GM21825 (cell line): ENCODE data around the gene GNG5.
A peak's percentile ranks its signal among the peaks of the same experiment; 100 is the strongest.
"Not testable (repeated sequence)": the region's sequence is repeated elsewhere in the genome, so short reads cannot be mapped to it uniquely, and the experiment has no call there.

Experiments
- ATAC-seq: cut with Tn5 transposase; IDR thresholded peaks from one replicate; pipeline ENCODE4 v1.9.1; 2021; ENCODE audit warnings: mild to moderate bottlenecking, moderate library complexity; ENCODE audit not compliant: unreplicated experiment

GNG5 gene

GRCh38 chr1:84506002-84506728, at the start of gene GNG5, which contains the start of gene SPATA1:
Gene GNG5 (minus strand): TSS chr1:84506581. CDS start chr1:84506091, 490 bp downstream.
Gene SPATA1 (plus strand): TSS chr1:84506386. CDS start chr1:84516360, 9,974 bp downstream.
- ATAC-seq: peak; percentile 80

DNA sequence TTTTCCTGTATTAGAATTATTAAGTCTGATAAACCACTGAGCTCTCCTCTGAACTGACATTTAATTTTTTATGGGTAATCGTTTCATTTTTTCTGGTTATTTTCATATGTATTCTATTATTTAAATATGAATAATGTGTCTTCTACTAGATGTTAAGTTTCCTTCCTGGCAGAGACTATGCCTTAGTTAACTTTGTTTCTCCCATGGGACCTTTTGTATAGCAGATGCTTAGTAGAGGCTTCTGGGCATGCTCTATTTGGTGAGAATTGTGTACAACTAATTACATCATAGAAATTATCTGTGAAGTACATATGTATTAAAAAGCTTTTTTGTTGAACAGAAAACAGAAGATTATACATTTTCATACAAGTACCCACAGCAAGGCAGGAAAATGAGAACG, 44.4 kb upstream of the GNG5 start:
- ATAC-seq: no peak

DNA sequence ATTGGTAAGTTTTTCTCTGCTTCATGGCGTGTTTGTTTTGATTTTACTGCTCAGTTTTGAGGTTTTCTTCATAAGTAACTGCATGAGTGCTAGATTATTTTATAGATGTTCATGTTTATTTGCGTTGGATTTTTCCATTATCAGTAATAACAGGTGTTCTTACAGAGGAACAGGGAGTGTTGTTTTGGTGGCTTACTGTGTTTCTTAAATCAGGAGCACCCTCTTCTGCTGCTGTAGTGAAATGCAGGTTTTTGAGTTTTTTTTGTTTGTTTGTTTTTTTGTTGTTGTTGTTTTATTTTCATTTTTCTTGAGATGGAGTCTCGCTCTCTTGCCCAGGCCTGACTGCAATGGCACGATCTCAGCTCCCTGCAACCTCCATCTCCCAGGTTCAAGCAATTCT, 35.3 kb upstream of the GNG5 start:
- ATAC-seq: no peak

DNA sequence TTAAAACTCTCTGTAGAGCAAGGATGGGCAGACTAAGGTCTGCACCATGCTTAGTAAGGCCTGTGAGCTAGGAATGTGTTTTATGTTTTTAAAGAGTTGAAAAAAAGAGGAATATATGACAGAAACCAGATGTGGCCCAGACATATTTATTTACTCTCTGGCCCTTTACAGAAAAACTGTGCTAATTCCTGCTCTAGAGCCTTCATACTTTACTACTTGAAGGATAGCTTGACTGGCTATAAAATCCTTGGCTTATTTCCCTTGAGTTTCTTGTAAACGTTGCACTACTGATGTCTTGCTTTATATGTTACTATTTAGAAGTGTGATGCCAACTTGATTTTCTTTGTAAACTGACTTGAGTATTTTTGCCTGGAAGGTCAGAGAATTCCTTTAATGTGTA, 34.4 kb upstream of the GNG5 start:
- ATAC-seq: no peak

- ATAC-seq: no peak
These were observed 33.6 kb upstream of the GNG5 start for GRCh38 chr1:84539972-84540371.

DNA sequence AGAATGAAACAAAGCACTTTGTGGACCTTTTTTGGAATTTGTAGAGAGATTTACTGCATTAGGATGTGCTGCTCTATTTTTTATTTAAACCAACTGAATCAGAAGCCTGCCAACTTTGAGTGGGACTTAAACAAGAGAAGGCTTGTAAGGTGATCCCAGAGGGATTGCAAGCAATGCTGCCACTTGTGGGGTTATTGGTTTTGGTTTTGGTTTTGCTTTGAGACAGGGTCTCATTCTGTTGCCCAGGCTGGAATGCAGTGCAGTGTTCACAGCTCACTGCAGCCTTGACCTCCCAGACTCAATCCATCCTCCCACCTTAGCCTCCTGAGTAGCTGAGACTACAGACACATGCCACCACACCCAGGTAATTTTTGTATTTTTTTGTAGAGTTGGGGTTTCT, 32.2 kb upstream of the GNG5 start:
- peak; percentile 67 for ATAC-seq

DNA sequence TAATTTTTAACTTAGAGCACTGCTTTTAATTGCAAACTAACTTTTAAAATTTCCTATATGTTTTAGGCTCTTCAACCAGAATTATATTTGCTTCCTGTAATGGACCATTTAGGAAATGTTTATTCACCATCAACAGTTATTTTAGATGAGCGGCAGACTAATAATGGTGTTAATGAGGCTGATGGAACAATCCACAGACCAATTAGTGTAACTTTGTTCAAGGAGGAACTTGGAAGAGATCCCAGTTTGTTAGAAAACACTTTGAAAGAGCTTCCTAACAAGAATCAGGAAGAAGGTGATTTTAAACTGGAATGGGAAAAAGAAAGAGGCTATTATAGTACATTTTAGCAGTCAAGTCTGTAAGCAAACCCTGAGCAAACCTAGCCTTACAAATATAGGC, 19.4 kb upstream of the GNG5 start:
- no peak for ATAC-seq

GRCh38 chr1:84524590-84524989, 18.2 kb upstream of the GNG5 start:
- ATAC-seq: no peak

GRCh38 chr1:84510668-84511067, 4.3 kb upstream of the GNG5 start:
- ATAC-seq: no peak

DNA sequence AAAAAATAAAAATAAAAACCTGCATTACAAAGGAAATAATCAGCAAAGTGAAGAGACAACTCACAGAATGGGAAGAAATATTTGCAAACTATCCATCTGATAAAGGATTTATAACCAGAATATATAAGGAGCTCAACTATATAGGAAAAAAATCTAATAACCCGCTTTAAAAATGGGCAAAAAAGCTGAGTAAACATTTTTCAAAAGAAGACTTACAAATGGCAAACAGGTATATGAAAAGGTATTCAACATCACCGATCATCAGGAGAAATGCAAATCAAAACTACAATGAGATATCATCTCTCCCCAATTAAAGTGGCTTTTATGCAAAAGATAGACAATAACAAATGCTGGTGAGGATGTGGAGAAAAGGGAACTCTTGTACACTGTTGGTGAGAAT, 3.8 kb upstream of the GNG5 start:
- ATAC-seq: no peak

DNA sequence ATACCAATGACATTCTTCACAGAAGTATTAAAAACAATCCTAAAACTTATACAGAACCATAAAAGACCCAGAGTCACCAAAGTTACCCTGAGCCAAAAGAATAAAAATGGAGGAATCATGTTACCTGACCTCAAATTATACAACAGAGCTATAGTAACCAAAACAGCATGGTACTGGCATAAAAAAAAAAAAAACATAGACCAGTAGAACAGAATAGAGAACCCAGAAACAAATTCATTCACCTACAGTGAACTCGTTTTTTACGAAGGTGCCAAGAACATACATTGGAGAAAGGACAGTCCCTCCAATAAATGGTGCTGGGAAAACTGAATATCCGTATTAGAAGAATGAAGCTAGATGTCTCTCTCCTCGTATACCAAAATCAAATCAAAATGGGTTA, 2.6 kb upstream of the GNG5 start:
- no peak for ATAC-seq

- ATAC-seq: no peak
These were observed 2.1 kb upstream of the GNG5 start for GRCh38 chr1:84508510-84508909.

- not testable (repeated sequence) for ATAC-seq
These were observed 1.5 kb upstream of the GNG5 start for GRCh38 chr1:84507887-84508286.

DNA sequence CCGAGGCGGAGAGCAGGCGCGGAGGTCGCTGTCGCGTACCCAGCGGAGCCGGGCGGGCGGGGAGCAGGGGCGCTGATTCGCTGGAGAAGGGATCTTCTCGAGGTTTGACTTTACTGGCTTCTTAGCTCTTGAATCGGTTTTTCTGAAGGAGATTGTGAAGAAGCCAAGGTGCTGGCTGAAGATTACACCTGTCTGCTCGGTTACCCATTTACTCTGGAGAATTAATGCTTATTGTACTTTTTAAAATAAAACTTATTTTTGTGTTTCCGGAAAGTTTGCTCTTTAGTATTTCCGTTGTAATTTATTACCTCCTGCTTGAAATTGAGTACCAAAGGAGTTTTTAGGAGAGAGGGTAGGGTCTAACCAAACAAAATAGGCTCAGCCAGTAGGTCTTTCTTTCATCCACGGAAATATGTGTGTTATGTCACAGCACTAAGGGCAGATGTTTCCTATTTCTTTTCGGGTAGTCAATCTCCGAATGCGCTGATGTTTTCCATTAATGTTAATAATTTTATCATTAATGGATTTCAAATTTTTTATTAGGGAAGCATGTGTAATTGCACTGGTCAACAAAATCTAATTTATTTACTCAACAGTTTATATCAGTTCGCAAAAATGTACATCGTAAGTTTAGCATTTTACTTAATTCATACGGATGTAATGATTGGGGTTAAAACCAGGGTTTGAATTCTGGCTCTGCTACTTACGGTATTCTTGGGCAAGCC, 510 bp upstream of the GNG5 start:
- no peak for ATAC-seq

- peak; percentile 33 for ATAC-seq
These were observed 834 bp downstream of the GNG5 start for GRCh38 chr1:84505493-84506001.

GRCh38 chr1:84504580-84505492, 1.5 kb downstream of the GNG5 start:
- no peak for ATAC-seq

DNA sequence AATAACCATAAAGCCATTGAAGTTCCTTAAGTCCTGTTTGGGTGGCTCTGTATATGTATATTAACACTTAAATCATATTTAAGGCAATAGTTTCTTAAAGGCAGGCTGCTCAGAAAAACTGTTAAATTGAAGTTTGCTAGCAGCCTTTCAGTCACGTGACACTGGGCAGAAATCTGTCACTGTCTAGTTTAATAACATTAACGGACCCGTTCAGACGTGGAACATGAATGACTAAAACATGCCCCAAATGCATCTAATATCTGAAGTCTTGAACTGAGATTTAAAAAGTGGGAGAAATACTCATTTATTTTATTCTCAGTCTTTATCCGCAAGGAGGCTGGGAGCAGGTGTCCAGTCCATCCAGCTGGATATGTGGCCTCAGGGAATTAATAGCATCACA, 3.5 kb downstream of the GNG5 start:
- ATAC-seq: no peak

DNA sequence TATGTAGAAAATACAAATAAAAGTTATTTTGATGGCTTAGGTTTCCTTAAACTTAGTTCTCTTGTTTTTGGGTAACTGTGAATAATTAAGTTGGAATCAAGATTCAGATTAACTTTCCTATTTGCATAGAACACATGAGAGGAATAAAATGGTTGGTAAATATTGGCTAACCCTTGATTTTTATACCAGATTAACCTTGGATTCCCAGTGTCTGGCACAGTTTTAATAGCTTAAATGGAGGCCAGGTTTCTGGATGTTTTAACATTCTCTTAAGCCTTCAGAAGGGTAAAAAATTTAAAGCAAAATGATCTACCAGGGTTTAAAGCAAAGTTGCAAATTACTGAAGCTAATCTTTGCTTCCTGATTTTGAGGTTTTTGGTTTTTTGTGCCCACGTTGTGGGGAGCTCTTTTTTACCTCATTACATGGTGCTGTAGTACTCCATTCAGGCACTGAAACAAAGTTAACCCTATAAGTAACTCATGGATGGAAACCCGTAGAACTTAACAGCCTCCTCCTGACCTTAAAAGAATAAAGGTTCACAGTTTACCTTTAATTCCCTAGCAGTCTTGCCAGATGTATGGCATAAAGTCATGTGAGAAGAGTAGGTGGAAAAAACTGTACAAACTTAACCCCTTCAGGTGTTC, 8.6 kb downstream of the GNG5 start:
- no peak for ATAC-seq

- ATAC-seq: no peak
These were observed 9.9 kb downstream of the GNG5 start for GRCh38 chr1:84496498-84496897.

DNA sequence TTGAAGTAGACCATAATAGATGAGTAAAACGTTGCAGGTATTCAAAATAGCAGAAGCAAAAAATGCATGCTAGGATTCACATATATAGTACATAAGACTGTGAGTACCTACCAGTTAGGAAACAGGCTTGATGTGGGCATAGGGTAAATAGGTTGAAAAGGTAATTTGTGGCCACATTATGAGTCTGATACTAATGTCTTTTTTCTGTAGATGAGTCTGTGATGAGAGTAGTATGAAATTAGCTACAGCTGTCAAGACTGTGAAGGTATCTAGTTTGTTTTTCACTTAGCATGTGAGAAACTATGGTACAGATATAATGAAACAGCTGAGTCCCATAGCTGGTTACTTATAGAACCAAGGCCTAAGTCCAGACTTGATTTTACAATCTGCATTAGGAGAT, 12.6 kb downstream of the GNG5 start:
- ATAC-seq: no peak

DNA sequence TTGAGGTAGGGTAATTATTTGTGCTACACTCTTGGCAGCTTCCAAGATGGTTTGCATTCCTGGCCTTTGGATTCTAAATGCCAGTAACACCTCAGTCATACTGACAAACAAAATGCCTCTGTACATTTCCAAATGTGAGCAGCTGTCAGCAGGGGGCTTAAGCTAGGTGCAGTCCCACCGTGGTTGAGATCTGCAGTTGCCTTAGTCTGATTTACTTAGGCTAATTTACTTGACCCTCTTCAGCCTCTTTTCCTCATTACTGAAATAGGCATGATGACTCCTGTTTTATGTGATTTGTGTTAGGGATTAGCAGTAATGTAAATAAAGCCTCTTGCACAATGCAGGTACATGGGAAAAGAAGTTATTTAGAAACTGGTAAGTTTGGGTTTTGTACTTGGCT, 13.7 kb downstream of the GNG5 start:
- ATAC-seq: no peak
